Suprapubic skin (tissue), 4 donors: ENCODE measurements around the gene ZNF593.

Source experiments
- CTCF ChIP-seq, 2 donors: fragments of 200-600 bp in 1 of 2; fragments of 450-650 bp in 1 of 2; sonication (generic) in 1 of 2; IDR thresholded peaks; one replicate each; pipeline ENCODE4 v1.5.1; 2016 to 2019; ENCODE audit warnings: antibody characterized with exemption in 2 of 2, mild to moderate bottlenecking in 1 of 2, moderate library complexity in 1 of 2
- EP300 ChIP-seq: sonication (generic); formaldehyde crosslinking; IDR thresholded peaks from one replicate; pipeline ENCODE4 v1.6.1; 2017; ENCODE audit warnings: antibody characterized with exemption
- POLR2A ChIP-seq, 2 donors: fragments of 450-650 bp; IDR thresholded peaks; one replicate each; pipeline ENCODE4 v1.6.1; 2017; ENCODE audit warnings: antibody characterized with exemption in 2 of 2, mild to moderate bottlenecking in 2 of 2, moderate library complexity in 2 of 2
- POLR2AphosphoS5 ChIP-seq, 3 donors: sonication (generic); formaldehyde crosslinking; IDR thresholded peaks; one replicate each; pipeline ENCODE4 v1.6.1; 2017; ENCODE audit warnings: antibody characterized with exemption in 3 of 3

GRCh38 chr1:26153966-26154532 is 15.7 kb upstream of the ZNF593 start:
- TF ChIP-seq POLR2A (IDR thresholded peaks at IDR 0.05) (no peak), POLR2AphosphoS5 (IDR thresholded peaks at IDR 0.05) (no peak), EP300 (no peak), CTCF (IDR thresholded peaks at IDR 0.05) (no peak)
